GM19351 (cell line): ENCODE results near the gene REXO4.
"Not testable (repeated sequence)": the region's sequence is repeated elsewhere in the genome, so short reads cannot be mapped to it uniquely, and the experiment has no call there.

Experiments
- ATAC-seq: cut with Tn5 transposase; IDR thresholded peaks from one replicate; pipeline ENCODE4 v1.9.1; 2021; ENCODE audit warnings: mild to moderate bottlenecking, moderate library complexity; ENCODE audit not compliant: unreplicated experiment

REXO4 gene

DNA sequence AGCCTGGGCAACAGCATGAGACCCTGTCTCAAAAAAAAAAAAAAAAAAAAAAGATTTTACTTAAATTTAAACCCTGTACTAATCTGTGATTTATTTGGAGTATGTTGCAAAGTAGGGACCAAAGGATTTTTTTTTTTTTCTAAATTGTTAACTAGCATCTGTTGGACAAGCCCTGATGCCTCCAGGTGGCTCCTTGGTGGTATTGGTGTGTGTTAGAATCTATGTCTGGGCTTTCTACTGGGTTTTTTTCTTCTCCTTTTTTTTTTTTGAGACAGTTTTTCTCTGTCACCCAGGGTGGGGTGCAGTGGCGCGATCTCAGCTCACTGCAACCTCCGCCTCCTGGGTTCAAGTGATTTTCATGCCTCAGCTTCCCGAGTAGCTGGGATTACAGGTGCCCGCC lies 34.1 kb upstream of the REXO4 start:
- ATAC-seq, result not testable (repeated sequence)

DNA sequence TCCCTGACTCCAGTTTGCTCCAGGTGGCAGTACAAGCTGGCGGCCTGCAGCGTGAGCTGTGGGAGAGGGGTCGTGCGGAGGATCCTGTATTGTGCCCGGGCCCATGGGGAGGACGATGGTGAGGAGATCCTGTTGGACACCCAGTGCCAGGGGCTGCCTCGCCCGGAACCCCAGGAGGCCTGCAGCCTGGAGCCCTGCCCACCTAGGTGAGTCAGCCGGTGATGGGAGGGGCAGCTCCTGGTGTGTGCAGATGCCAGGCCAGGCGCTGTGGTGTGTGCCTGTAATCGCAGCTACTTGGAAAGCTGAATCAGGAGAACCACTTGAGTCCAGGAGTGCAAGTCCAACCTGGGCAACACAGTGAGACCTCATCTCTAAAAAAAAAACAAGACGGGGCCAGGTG lies 31.9 kb upstream of the REXO4 start:
- ATAC-seq, result no peak

DNA sequence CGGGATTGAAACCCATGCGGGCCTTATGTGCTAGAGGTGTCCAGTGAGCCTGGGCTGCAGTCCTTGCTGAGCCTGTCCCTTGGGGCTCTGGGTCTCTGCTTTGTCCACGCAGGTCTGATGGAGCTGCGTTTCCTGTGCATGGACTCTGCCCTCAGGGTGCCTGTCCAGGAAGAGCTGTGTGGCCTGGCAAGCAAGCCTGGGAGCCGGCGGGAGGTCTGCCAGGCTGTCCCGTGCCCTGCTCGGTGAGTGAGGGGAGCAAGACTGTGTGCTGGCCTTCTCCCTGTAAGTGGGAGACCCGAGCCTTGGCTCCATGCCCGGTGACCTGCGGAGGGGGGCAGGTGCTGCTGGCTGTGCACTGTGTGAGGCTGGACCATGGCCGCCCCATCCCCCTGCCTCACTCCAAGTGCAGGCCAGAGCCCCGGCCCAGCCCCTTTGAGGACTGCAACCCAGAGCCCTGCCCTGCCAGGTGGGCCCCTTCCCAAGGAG lies 30.7 kb upstream of the REXO4 start:
- ATAC-seq, result no peak

DNA sequence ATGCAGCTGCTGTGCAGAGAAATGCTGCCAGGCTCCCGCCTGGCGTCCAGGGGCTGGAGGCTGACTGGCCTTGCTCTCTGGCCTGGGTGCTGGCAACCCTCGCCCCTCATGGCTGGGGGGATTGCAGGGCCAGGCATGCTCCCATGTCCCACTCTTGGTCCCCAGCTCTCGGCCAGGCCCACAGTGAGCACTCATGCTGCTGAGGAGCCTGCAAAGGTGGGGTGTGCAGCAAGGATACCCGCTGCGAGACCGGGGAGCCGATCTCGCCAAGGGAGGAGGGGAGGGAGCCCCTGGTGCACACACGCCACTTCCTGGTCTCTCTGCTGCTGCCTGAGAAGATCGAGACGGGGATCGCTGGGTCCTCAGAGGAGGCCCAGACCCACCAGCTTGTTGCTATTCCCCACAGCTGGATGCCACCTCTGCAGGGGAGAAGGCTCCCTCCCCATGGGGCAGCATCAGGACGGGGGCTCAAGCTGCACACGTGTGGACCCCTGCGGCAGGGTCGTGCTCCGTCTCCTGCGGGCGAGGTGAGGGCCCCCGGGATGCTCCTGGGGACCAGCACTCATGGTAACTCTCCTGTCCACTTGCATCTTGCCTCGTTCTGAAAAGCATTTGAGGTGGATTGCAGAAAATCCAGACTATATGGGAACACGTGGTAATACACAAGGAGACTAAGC lies 27.6 kb upstream of the REXO4 start:
- ATAC-seq, result no peak

DNA sequence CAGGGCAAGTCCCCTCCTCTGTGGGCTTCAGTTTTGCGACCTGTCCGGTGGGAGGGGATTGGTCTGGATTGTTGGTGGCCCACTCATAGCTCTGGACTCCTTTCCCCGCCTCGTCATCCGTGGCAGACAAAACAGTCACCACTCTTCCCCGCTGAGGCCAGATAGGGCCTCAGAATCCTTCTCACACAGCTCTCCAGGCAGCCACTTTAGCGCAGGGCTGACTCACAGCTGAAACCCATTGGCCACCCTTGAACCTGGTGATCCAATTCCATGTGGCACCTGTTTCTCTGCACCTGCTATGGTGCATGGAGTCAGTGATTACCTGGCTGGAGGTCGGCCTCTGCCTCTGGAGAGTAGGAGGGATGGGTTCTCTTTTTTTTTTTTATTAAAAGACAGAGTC lies 26.2 kb upstream of the REXO4 start:
- no peak for ATAC-seq

DNA sequence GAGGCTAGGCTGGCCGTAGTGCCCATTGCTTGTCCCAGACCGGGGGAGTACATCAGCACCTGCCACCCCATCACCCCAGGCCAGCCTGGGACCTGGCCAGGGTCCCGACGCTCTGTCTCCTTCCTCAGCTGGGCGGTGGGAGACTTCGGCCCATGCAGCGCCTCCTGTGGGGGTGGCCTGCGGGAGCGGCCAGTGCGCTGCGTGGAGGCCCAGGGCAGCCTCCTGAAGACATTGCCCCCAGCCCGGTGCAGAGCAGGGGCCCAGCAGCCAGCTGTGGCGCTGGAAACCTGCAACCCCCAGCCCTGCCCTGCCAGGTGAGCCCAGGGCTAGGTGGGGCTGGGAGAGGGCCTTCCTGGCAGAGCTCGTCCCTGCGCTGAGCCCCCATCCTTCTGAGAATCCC lies 25.4 kb upstream of the REXO4 start:
- no peak for ATAC-seq

DNA sequence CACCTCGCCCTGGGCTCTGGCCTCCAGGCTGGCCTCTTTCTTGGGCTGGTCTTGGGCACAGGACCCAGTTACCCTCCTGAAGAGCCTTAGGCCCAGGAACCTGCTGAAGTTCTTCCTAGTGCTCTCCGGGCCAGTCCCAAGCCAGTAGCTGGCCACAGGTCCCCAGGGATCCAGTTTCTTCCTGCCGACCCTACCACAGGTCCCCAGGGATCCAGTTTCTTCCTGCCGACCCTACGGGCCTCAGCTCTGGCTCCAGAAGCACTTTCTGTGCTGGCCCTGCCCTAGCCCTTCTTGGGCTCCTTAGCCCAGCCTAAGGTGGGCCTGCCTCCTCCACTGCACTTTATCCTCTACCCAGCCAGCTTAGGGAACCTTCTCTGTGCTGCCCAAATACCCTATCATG lies 23.8 kb upstream of the REXO4 start:
- no peak for ATAC-seq

DNA sequence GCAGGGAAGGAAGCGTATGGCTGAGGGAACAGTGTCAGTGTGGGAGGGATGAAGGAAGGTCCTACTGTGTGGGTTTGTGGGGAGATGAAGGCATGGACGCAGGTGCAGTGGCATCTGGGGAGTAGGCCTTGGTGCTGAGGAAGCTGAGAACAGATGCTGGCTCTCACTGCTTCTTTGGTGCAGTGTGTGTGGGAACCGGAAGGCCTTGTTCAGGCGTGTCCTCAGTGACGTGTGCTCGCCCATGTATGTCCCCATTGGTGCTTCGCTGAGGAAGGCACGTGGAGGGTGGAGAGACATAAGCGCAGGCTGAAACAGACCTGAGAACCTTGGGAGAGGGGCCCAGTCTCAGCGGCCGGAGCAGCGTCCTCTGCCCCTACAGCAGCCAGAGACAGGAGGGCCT lies 23.1 kb upstream of the REXO4 start:
- peak; percentile 50 for ATAC-seq

DNA sequence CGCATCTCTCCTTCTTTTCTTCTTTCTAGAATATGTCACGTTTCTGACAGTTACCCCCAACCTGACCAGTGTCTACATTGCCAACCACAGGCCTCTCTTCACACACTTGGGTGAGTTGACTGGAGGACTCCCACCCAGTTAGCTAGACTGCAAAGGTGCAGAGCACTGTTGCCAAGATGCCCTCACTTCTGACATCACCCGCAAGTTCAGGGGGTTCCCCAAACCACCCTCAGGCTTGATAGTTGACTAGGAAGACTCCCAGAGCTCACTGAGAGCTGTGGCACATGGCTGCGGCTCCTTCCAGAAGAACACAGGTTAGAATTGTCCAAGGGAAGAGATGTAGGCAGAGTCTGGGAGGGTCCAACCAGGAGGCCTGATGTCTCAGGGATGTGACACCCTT lies 21.5 kb upstream of the REXO4 start:
- ATAC-seq, result no peak

DNA sequence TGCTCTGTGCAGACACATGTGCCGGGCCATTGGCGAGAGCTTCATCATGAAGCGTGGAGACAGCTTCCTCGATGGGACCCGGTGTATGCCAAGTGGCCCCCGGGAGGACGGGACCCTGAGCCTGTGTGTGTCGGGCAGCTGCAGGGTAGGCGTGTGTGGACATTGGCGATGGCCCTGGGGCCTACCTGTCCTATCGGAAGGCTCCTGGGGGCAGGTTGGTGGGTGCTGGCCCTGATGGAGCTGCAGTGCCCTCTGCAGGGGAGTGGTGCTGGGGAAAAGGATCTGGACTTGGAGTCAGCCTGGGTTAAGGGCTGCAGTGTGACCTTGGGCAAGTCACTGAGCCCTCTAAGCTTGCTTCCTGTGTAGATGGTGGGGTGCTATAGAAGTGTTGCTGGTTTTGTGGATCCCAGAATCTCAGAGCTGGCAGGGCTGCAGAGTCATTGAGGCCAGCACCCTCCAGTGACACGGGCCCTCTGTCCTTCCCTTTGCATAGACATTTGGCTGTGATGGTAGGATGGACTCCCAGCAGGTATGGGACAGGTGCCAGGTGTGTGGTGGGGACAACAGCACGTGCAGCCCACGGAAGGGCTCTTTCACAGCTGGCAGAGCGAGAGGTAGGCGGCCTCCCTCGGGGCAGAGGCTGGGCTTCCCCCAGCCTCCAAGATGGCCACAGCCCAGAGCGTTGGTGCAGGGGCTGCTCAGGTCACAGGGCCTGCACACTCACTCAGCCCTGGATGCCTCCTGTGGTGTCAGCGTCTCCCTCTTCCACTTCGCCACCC lies 20.1 kb upstream of the REXO4 start:
- ATAC-seq, result no peak

DNA sequence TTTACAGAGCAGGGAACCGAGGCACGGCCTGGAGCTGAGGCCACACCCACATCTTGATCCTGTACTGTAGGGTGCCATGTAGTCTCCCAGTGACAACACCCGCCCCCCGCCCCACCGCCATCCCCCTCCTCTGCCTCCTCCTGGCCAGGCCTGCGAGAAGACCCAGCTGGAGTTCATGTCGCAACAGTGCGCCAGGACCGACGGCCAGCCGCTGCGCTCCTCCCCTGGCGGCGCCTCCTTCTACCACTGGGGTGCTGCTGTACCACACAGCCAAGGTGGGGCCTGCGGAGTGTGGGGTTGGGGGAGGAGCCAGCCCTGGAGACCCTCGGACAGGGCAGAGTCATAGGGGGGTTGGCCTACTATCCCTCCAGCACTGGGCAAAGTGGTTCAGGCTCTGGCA lies 18.9 kb upstream of the REXO4 start:
- no peak for ATAC-seq

DNA sequence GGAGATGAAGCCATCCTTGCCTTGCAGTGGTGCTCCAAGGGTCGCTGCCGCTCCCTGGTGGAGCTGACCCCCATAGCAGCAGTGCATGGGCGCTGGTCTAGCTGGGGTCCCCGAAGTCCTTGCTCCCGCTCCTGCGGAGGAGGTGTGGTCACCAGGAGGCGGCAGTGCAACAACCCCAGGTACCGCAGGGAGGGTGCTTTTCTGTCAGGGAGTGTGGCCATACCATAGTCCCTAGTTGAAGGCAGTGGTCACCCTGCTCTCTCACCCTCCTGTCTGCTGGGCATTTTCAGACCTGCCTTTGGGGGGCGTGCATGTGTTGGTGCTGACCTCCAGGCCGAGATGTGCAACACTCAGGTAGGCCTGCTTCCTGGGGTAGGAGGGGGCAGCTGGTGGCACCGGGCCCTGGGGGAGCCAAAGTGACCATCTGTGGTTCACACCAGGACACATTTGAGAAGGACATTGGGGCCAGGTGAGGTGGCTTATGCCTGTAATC lies 15.6 kb upstream of the REXO4 start:
- ATAC-seq, result no peak

DNA sequence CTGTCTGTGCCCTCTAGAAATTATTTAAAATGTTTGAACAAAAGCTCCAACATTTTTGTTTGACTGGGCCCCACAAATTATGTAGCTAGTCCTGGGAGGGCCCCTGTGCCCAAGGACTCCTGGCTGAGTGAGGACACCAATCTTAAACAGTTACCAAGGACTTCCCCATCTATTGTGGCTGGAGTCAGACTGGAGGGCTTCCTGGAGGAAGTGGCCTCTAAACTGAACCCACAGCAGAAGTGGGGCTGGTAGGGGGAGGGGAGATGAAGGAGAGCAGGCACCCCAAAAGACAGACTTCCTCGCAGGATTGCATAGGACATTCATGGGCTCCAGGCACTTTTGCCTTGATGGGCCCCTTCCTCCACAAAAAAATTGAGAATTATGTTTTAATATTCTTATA lies 12.4 kb upstream of the REXO4 start:
- ATAC-seq, result no peak

DNA sequence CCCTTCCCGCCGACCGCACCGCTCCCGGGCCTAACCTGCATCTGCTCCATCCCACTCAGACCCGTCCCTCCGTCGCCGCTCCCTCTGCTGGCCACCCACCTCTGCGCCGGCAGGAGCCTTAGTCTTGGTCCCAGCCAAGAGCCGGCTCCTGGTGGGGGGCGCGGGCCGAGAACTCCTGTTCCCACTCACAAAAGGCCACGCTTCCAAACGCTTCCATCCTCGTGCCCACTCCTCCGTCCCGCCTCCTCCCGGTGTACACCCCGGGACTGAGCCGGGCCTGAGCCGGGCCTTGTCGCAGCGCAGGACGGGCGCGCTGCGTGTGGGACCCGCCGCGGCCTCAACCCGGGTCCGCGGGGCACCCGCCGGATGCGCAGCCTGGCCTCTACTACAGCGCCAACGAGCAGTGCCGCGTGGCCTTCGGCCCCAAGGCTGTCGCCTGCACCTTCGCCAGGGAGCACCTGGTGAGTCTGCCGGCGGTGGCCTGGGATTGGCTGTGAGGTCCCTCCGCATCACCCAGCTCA lies 11.9 kb upstream of the REXO4 start:
- no peak for ATAC-seq

DNA sequence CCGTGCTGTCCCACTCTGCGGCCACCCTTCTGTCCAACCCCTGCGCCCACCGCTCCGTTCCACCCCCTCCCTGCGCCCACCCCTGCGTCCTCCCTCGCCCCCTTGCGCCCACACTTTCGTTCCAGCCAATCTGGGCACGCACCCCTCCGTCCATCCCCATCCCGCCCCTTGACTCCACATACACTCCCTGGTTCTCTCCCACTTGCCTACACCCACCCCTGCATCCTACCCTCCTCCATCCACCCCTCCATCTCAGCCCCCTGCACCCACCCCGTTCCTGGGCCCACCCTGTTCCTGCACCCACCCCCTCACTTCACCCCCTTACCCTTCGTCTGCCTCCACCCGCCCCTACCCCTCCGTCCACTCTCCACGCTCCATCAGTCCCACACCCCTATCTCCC lies 11.4 kb upstream of the REXO4 start:
- no peak for ATAC-seq

DNA sequence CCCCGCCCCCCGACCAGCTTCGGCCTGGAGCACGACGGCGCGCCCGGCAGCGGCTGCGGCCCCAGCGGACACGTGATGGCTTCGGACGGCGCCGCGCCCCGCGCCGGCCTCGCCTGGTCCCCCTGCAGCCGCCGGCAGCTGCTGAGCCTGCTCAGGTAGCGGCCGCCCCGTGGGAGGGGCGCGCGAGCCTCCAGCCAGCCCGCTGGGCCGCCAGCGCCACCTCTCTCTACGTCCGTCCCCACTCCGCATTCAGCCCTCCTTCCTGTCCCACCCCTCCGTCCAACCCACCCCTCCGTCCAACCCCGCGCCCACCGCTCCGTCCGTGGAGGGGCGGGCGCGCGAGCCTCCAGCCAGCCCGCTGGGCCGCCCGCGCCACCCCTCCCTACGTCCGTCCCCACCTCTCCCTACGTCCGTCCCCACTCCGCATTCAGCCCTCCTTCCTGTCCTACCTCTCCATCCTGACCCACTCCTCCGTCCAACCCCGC lies 10.8 kb upstream of the REXO4 start:
- no peak for ATAC-seq

DNA sequence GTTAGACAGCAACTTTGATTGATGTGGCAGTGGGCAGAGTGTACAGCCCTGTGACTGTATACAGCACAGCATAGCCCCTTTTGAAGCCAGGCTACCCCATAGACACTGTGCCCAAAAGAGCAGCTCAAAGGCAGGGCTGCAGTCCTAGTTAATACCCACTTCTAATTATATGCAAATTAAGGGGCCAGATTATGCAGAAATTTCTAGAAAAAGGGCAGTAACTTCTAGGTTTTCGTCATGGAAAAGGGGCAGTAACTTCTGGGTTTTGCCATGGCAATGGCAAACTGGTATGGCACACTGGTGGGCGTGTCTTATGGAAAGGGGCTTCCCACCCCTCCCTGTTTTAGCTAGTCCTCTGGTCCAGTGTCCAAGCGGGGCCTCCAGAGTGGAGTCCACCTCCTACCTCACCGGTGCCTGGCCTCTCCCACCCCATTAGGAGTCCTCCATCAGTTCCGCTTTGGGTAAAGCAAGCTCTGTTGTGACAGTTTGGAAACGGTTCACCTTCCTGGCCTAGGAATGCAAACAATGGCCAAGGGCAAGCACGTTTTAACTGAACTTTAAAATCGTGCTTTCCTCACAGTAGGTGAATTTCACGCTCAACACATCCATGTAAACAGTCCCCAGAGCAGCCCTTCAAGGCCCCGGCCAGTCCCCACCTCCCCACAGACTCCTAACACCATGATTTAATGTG lies 10.0 kb upstream of the REXO4 start:
- ATAC-seq, result no peak

DNA sequence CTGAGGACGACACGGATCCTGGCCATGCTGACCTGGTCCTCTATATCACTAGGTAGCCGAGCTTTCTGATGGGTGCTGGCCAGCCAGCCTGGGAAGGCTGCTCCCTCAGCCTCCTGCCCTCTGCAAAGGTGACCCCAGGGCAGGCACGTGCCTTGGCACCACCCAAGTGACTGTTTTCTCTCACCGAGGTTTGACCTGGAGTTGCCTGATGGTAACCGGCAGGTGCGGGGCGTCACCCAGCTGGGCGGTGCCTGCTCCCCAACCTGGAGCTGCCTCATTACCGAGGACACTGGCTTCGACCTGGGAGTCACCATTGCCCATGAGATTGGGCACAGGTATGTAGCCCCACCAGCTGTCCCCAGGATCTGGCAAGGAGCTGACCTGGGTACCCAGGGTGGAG lies 8.2 kb upstream of the REXO4 start:
- no peak for ATAC-seq

DNA sequence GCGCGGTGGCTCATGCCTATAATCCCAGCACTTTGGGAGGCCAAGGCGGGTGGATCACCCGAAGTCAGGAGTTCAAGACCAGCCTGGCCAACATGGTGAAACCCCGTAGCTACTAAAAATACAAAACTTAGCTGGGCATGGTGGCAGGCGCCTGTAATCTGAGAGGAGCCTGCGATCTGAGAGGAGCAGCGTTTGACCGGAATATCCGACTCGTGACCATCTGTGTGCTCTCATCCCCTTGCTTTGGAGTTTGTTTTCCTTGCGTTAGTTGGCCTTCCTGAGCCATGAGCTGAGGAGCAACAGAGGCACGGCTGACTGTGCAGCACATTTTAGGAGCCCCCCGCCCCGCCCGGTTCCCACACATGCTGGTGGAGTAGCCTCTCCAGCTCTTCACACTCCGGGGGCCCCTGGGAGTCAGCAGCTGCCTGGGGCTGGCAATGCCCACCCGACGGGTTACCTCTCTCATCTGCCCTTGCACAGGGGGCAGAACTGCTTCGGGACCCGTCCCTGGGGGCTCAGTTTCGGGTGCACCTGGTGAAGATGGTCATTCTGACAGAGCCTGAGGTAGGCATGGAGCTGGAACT lies 7.3 kb upstream of the REXO4 start:
- ATAC-seq, result no peak

DNA sequence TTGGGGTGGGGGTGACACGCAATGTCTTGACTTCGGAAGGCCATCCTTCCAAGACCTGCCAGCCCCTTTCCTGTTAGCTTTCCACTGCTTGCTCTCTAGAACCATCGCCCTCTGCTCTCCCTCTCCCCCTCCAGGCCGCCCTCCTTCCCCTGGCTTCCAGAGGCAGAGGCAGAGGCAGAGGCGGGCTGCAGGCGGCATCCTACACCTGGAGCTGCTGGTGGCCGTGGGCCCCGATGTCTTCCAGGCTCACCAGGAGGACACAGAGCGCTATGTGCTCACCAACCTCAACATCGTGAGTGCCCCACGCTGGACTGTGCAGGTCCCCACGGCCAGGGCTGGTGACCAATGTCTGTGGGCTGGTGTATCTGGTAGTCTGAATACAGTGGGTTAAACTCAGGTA lies 6.4 kb upstream of the REXO4 start:
- no peak for ATAC-seq

DNA sequence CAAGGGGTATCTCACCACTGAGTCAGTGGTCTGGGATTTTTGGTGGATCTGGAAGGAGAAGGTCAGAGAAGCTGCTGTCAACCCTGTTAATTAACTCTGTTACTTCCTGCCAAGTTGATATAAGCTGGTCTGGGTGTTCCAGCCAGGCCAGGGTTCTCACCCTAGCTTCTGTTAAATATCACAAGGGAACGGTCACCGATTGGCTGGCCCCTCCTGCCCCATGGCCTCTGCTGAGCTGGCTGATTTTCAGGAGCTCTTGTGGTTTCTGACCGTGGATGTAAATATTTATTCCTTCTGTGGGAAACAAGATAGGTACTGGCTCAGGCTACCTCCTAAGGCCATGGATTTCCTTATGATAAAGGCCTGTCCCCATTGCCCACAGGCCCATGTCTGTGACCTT lies 5.4 kb upstream of the REXO4 start:
- ATAC-seq, result no peak
